ENCODE measurements around the gene SLC66A2.

The SLC66A2 gene

DNA sequence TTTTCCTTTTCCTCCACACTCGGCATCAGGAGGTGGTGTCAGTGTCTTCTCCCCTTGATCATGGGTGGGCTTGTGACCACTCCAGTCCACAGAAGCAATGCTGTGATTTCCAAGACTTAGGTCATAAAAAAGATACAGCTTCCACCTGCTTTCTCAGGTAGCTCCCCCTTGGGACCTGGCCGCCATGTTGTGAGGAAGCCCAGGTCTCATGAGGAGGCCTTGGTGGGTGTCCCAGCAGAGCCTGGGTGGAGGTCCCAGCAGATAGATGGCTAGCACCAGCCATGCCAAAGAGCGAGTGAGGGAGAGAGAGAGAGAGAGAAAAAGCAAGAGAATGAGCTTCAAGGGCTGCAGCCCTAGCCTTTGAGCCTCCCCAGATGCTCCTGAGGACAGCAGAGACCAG lies 16.0 kb downstream of the SLC66A2 start:
- DNase-seq, result no peak

DNA sequence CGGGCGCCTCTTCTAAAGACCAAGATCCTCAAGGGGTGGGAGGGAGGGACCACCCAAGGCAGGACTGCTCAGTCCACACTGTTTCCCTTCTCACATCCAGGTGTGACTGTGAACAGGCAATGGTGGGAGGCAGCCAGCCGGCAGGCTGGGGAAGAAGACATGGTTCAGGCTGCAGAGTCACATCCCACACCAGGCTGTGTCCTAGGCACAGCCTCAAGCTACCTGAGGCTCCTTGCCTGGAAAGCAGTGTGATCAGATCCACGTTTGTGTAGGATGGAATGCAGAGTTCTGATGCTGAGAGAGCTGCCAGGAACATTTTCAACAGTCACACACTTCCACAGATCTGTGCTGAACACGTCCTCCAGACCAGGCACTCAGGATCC lies 16.4 kb downstream of the SLC66A2 start:
- DNase-seq, result no peak

DNA sequence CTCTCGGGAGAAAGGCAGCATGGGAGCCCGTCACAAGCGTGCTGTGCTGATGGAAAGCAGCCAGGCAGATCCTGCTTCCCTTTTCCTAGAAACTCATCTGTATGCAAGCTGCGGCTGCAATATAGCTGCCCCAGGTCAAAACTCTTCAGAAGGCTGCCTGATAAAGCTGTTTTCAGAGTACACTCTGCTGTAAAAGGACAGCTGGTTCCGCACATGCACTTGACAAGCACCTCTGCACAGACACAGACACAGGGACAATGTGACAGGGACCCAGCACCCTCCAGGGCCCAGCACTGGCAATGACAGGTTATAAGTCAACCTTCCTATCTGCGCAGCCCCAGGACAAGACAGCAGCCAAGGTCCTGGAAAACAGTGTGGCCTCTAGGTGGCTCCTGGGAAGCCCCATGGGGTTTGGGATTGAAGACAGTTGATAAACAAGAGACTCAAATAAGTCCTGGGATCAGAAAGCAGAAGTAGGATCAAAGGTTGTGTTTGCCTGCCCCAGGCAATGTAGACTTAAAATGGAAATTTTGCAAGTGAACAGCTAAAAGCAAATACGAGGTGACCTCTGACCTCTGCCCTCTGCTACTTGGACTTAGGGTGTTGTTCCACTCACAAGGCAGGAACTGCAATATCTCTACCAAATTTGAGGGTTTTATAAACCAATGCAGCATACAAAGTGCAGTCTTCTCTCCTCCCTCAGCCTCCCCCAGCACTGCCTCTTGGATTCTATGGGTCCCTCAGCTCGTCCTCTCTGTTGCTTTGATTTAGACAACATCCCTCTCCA lies 16.9 kb downstream of the SLC66A2 start:
- no peak for DNase-seq

DNA sequence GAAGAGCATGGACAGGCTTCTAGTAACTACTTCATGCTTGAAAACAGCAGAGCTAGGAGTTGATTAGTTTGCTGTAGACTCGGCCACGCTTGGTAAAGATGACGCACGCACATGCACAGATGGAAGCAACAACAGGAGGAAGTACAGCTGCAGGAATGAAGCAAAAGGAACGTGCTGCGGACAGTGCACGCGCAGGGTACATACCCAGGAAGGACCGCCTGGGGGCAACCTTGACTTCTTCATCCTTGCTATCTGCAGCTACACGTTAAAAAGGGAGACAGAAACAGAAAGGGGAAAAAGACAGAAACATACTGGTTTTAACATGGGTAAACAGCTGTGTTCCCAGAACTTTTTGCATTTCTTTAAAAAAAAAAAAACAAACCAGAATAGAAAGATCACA lies 17.7 kb downstream of the SLC66A2 start:
- DNase-seq, result no peak

DNA sequence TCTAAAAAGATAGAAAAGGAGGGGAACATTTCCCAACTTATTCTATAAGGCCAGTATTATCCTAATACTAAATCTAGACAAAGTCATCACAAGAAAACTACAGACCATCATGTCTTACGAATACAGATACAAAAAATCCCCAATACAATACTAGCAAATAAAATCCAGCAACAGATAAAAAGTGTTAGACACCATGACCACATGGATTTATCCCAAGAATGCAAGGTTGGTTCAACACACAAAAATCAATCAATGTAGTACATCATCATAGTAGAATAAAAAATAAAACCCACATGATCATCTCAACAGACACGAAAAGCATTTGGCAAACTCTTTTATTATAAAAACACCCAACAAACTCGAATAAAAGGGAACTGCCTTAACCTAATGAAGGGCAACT lies 18.5 kb downstream of the SLC66A2 start:
- no peak for DNase-seq

DNA sequence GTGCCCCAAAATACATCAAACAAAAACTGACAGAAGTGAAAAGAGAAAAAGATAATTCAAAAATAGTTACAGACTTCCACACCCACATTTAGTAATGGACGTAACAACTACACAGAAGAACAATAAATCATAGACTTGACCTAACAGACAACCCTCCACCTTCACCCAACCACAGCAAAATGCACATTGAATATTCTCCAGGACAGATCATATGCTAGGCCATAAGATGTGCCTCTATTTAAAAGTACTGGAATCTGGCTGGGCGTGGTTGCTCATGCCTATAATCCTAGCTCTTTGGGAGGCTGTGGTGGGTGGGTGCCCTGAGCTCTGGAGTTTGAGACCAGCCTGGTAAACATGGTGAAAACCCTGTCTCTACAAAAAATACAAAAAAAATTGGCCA lies 20.0 kb downstream of the SLC66A2 start:
- no peak for DNase-seq

DNA sequence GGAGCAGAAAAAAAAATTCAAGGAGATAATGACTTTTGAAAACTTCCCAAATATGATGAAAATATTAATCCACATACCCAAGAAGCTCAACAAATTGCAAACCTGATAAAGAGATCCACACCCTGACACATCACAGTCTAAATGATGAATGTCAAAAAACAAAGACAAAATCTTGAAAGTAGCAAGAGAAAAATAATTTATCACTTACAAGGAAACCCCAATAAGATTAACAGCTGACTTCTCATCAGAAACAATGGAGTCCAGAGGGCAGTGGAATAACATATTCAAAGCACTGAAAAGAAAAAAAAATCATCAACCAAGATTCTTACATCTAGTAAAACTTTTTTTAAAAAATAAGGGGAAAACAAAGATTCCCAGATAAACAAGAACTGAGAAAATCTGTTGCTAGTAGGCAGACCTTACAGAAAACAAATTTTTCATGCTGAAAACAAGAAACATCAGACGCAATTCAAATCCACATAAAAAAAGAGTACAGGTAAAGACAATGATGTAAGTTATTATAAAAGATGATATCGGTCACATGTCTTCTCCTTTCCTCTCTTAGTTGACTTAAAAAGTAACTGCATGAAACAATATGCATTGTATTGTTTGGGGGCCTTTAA lies 21.3 kb downstream of the SLC66A2 start:
- no peak for DNase-seq

DNA sequence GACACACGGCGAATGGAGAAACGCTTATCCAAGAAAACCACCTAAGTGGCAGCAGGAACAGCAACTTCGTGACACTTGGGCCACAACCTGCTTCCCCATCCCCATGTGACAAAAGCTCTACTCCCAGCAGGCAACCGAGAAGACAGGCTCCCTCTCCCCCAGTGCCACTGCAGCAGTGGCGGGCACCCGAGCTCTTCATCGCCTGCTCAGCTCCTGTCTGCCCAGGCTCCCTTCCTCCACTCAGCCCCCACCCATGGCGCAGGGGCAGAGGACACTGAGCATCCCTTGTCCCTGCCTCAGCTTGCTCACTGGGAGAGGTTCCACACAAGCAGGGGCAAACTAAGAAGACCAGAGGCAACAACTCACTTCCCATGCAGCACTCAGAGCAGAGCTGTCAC lies 22.9 kb downstream of the SLC66A2 start:
- DNase-seq, result no peak

DNA sequence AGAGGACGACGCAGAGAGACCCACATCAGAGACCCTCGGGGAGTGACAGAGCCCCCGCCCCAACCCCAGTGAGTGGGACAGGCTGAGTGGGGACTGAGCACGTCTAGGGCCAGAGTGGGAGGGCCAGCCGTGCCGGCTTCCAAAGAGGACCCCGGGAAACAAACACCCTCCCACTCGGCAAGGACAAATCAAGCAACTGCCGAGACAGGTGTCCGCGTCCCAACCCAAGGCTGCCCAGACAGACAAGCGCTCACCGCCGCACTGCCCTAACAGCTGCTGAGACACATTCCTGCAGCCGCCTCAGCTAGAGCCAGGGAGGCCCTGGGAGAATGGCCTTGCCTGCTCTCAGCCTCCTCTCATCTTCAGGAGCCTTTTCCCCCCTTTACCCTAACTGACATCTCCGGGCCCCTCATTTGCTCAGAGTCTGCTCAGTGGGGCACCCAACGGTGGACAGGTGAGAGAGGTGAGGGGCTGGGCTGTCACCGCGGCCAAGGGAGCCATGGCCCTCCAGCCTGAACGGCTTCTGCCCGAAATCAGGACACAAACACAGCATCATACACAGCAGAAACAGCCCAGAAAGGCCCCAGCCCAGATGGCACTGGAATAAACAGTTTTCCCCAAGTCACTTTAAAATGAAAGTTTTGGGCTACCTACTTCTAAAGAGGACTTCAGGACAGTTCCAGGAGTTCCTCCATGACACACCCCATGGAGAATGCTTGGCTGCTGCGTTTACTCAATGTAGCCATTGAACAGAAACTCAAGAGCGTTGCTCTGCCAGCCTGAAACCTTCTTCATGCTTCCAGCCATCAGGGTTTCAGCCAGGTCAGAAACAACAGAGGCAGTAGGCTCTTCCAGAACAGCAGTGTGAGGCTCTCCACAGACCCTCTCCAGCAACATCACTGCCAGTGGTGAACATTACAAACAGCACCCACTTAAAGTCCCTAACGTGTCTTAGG lies 23.6 kb downstream of the SLC66A2 start:
- DNase-seq, result no peak

DNA sequence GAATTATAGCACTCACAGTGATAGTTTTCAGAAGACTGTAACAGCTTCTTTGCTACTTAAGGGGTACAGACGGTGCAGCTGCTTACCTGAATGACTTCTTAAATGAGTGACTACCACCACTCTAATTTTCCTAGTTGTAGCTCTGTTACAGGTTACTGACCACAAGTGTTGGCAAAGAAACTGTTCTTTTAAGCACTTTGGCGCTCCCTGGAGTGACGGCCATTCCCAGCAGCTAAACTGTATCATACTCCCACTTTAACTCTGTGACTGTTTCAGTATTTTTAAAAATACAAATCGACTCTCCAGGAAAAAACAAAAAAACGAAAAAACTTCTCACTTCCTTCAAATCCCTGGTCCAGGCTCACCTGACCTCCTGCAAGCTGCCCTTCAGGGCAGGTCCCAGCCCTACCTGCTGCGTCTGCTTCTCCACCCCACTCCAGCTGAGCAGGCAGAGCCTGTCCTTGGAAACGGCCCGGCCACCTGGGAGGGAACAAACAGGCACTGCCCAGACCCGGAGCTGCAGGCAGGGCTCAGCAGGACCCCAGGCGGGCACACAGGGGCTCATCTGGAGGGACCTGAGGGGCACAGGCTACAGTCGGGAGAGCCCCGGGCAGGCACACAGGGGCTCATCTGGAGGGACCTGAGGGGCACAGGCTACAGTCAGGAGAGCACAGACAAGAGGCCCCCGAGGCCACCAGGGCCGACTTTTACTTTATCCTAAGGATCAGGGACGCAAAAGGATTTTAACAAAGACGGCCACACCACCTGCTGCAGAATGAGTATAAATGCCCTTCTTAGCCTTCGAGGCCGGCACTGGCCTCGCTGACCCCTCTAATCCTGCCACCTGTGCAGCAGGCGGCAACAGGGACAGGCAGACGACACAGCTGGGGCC lies 24.5 kb downstream of the SLC66A2 start:
- no peak for DNase-seq

DNA sequence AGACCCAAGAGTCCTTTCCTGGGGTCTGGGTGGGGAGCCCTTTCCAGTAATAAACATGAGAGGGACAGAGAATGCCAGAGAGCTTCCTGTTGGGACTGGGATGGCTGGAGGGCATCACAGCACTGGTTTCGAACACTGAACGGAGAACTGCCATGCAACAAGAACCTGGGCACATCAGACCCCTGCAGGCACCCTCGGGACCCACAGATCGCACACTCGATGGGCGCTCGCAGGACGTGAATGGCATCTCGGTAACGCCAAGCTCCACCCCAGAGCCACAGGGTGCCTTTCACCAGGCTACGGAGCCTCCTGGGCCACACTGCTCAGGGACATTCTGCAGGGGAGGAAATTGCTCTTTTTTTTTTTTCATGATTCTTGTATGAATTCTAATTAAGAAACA lies 25.1 kb downstream of the SLC66A2 start:
- no peak for DNase-seq

DNA sequence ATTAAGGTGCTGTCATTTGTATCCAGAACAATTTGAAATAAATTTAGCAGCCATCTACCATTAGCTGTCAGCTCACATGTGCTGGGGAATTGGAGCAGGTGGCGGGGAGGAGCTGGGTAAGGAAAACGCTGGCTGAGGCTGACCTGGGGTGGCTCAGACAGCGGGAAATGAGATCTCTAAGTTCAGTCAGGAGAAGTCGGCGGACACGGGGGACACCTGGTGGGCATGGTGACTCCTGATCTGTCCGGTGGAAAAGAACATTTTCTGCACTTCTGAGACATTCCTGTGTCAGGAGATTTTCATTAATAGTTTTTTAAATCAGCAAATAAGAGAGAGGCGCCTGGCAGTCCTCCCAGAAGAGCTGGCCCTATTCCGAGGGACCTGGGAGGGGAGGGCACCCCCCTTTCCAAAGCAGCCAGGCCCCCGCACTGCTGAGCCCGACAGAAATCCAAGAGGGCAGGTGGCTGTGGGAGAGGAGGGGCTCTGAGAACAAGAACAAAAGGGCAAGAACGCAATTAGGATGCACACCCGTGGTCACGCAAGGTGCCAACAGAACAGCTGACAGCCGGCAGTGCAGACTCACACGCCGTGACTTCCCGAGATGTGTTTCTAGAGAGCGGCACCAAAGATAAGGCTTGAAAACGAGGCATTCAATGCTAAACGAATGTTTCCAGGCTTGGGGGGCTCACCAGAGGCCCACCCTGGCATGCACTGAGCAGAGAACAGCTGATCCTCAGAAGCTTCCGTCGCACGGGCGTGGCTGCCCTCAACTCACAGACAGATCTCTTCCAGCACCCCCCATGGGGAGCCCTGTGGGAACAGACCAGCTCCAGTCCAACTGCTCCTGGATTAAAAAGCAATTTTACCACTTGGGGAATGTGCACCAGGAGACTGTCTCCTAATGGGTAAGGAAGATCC lies 26.4 kb downstream of the SLC66A2 start:
- DNase-seq, result no peak

DNA sequence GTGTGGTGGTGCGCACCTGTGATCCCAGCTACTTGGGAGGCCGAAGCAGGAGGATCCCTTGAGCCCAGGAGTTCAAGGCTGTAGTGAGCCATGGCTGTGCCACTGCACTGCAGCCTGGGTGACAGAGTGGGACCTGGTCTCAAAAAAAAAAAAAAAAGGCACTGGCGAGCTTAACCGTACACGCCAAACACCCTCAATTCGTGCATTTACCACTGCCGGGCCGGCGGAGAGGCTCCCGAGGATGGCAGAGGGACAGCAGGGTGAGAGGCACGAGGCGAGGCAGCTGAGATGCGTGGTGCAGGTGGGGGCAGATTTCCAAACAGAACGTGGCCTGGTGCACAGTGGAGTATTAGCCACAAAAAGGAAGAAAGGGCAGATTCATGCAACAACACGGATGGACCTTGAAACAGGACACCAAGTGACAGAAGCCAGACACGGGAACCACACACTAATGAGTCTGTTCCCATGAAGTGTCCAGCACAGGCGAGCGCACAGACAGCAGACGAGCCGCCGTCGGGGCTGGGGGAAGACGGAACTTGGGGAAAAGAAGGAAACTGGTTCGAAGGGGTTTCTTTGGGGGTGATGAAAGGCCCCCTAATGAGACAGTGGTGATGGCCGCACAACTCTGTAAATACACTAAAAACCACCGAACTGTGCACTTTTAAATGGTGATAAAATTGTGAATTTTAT lies 27.4 kb downstream of the SLC66A2 start:
- DNase-seq, result no peak

DNA sequence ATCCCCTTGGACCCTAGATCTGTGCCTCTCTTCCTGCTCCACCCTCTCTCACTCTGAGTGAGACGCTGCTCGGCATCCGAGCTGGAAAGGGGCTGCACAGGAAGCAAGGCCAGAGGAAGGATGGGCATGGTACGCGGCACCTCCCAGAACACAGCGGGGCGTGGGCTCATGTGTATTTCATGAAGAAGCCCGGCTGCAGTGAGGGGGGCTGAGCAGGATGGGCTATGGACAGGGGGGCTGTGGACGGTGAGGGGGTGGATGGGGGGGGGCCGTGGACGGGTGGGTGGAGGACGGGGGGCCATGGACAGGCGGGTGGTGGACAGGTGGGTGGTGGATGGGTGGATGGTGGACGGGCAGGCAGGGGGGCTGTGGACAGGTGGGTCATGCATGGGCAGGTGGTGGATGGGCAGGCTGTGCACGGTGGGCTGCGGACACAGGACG lies 28.5 kb downstream of the SLC66A2 start:
- no peak for DNase-seq

DNA sequence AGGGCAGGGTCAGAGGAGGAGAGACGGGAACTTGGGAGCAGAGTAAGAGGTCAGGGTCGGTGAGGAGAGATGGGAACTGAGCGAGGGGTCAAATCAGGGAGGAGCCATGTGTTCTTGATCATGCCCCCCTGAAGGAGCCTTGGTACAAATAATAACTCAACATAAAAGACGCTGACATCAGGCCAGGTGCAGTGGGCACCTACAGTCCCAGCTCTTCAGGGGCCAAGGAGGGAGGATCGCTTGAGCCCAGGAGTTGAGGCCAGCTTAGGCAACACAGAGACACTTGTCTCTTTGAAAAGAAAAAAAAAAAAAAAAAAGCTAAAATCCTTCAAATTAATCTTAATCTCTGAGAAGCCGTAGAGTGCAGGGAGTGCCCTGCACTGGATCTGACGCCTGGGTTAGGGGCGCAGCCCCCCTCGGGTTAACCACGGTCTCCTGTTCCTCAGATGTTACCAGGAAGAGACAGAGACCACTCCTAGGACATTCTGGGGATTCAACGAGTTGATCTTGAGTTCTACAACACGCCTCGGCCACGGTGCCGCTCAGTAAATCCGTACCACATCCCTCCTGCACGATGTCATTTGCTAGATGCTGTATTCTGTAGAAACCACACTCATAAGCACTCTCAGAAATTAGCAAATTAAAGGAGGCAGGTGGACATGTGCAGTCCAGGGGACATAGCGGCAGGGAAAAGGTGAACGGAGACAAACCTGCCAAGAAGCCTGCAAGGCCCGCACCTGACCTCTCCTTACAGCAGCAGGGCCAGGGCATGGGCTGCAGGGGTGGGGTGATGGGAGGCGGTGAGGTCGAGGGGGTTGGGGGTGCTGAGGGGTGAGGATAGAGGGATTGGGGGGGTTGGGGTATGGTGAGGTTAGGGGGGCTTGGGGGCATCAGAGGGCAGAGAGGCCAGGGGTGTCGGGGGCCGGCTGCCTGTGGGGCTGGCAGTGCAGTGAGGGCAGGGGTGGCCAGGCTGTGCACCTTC lies 29.2 kb downstream of the SLC66A2 start:
- no peak for DNase-seq

DNA sequence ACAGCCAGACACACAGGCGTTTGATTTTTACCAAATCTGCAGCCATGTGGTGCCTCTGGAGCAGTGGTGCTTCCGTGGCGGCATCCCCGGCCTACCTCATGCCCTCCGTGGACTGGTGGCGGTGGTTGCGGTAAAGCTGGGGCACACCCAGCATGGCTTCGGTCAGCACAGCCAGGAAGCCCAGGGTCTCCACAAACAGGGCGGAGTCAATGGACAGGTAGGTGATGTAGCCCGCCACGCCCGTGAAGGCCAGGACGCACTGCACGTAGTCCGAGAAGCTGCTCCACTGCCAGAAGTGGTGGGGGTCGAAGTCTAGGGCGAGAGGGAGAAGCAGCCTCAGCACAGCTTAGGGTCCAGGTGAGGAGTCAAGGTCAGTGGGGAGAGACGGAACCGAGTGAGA lies 32.4 kb downstream of the SLC66A2 start:
- no peak for DNase-seq

DNA sequence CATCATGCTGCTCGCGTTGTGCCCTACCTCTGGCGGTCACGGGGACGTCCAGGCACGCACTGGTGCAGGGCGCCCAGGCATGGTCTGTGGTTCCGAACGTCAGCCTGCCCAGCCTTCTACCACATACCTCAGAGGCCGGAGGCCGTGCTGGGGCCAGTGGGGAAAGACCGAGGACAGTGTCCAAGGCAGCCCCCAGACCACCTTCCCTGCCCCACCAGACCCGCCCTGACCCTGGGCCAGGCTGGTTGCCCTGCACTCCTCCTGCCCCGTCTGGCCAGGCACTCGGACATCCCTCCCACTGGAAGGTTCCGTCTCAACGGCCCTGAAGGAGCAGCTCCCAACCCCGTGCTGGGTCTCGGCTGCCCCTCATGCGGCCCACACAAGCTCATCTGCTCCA lies 32.8 kb downstream of the SLC66A2 start:
- no peak for DNase-seq

DNA sequence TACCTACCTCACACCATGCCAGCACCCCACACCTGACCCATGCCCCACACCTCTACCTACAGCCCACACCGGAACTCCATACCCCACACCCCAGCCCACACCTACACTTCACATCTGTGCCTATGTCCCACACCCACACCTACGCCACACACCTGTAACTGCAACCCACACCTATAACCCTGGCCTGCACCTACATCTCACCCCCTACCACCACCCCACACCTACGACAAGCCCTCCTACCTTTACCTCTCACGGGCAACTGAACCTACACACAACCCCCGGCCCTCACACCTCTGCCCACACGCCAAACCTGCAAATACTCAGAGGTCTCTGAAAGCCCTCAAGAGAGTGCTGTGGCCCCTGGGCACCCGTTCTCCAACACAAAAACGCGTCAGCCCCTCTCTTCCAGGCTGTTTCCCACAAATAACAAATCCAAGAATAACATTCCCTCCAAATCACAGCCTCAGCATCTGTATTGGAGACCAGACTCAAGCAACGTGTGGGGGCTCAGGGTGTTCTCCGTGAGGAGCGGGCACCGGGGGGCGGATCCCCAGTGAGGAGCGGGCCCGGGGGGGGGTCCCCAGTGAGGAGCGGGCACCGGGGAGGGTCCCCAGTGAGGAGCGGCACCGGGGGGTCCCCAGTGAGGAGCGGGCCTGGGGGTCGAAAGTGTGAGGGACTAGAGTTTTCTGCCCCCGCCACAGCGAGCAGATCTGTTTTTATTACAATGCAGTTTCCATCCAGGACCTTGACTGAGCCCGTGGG lies 33.4 kb downstream of the SLC66A2 start:
- no peak for DNase-seq

All from CD4-positive, alpha-beta T cell treated with Interferon gamma for 1 hour (primary cell).